Uterus (tissue), 4 donors: ENCODE measurements around the gene CEP131. TPM values are rescaled to one million over a fixed set of nuclear protein-coding genes. Genes with fewer than 3 reads are reported as not detected.
"Not testable (repeated sequence)": the region's sequence is repeated elsewhere in the genome, so short reads cannot be mapped to it uniquely, and the experiment has no call there.

ENCODE experiments used
- DNase-seq, 2 donors: peaks; one replicate each; pipeline ENCODE4 v3.0.0-alpha.2; 2019 to 2020
- H3K27ac ChIP-seq, 2 donors: fragments of 200-600 bp; sonication (generic); 1 replicate in 1 of 2; 2 replicates in 1 of 2; pipeline ENCODE4 v1.5.1; 2016 to 2018
- H3K27me3 ChIP-seq, 2 donors: fragments of 200-600 bp; sonication (generic); one replicate each; pipeline ENCODE4 v1.5.1; 2018 to 2019; ENCODE audit warnings: control low read depth in 1 of 2
- H3K36me3 ChIP-seq, 2 donors: fragments of 200-600 bp; sonication (generic); one replicate each; pipeline ENCODE4 v1.5.1; 2019; ENCODE audit warnings: control low read depth in 1 of 2
- H3K4me1 ChIP-seq, 2 donors: fragments of 200-600 bp; sonication (generic); one replicate each; pipeline ENCODE4 v1.5.1; 2018 to 2019; ENCODE audit warnings: control low read depth in 1 of 2
- H3K4me3 ChIP-seq, 2 donors: fragments of 200-600 bp; sonication (generic); 1 replicate in 1 of 2; 2 replicates in 1 of 2; pipeline ENCODE4 v1.5.1; 2018 to 2019; ENCODE audit warnings: mild to moderate bottlenecking in 1 of 2
- H3K9me3 ChIP-seq, 2 donors: fragments of 200-600 bp; sonication (generic); one replicate each; pipeline ENCODE4 v1.5.1; 2019; ENCODE audit warnings: control low read depth in 1 of 2
- CTCF ChIP-seq, 4 experiments: fragments of 200-600 bp in 2 of 4; fragments of 450-650 bp in 2 of 4; sonication (generic) in 2 of 4; IDR thresholded peaks; one replicate each; pipeline ENCODE4 v1.5.1; 2016 to 2019; ENCODE audit warnings: antibody characterized with exemption in 4 of 4, mild to moderate bottlenecking in 2 of 4, moderate library complexity in 1 of 4
- POLR2A ChIP-seq, 2 donors: fragments of 450-650 bp; IDR thresholded peaks; one replicate each; pipeline ENCODE4 v1.6.1; 2016; ENCODE audit warnings: antibody characterized with exemption in 2 of 2, mild to moderate bottlenecking in 1 of 2, moderate library complexity in 1 of 2
- intact Hi-C: fragments of 100-400 bp; cut with DNase I; formaldehyde crosslinking; loops from one replicate; pipeline ENCODE4 v1.15.1; 2023; ENCODE audit warnings: low total_unique reads
- total RNA-seq, 4 donors: library from RNA; depleted of rRNA in 3 of 4; stranded (reverse); fragments of >200 nt in 3 of 4; gene quantifications; one replicate each; pipeline versions ENCODE4 v1.1.0 to v1.2.4, GENCODE V29; 2014 to 2023
- donor health status: DM: yes; HTN: yes; CAD: no.

The CEP131 gene
- total RNA-seq, 4 donors from 2014 or later: 2.9 to 13.3 (median 10.0) TPM

- H3K9me3 ChIP-seq: no peaks in the 10 kb centered on the region
- no peak overlapping the region for H3K27ac ChIP-seq
- H3K27me3 ChIP-seq: no peaks in the 10 kb centered on the region
- H3K36me3 ChIP-seq: no peaks in the 10 kb centered on the region
- intact Hi-C loops: no loop called here
- DNase-seq: no peak
- TF ChIP-seq POLR2A (IDR thresholded peaks at IDR 0.05) (no peak), CTCF (IDR thresholded peaks at IDR 0.05) (no peak)
- no peaks in the 10 kb centered on the region for H3K4me1 ChIP-seq
- H3K4me3 ChIP-seq: no peak overlapping the region
These were observed 65.6 kb downstream of the CEP131 start for GRCh38 chr17:81156866-81157805.

GRCh38 chr17:81154961-81155360 lies 67.8 kb downstream of the CEP131 start:
- DNase-seq: no peak
- intact Hi-C loops: no loop called here
- no peaks in the 10 kb centered on the region for H3K36me3 ChIP-seq
- no peaks in the 10 kb centered on the region for H3K27me3 ChIP-seq
- H3K9me3 ChIP-seq: no peaks in the 10 kb centered on the region
- no peak overlapping the region for H3K4me3 ChIP-seq
- no peak overlapping the region for H3K27ac ChIP-seq
- TF ChIP-seq CTCF (IDR thresholded peaks at IDR 0.05) (no peak), POLR2A (IDR thresholded peaks at IDR 0.05) (no peak)
- H3K4me1 ChIP-seq: no peaks in the 10 kb centered on the region

GRCh38 chr17:81154016-81154415 lies 68.7 kb downstream of the CEP131 start:
- H3K27ac ChIP-seq, H3K9me3 ChIP-seq, H3K4me1 ChIP-seq, intact Hi-C loops, DNase-seq, H3K27me3 ChIP-seq, H3K36me3 ChIP-seq, H3K4me3 ChIP-seq: not testable (repeated sequence)

DNA sequence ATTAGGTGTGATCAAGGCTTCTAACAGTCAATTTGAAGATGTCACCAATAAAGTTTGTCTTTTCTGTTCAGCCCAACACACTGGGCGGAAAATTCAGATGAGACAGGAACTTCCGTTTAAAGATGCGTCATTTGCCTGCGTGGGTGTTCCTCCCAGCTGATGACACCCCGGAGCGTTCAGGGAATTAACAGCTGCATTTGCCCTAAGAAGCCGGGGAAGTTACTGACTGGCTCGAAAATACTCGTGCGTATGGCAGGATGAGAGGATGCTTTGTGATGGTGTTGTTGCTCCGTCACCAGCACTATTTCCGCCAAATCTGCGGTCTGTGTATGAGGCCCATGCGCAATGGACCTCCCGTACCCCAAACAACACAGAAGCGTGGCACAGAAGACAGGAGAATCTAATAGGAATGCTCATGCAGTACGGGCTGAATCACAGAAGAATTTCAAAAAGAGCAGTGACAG lies 69.4 kb downstream of the CEP131 start:
- no peak for DNase-seq
- Histone ChIP-seq H3K27me3 (no peaks in the 10 kb centered on the region), H3K36me3 (no peaks in the 10 kb centered on the region), H3K27ac (no peak overlapping the region), H3K9me3 (no peaks in the 10 kb centered on the region), H3K4me3 (no peak overlapping the region), H3K4me1 (no peaks in the 10 kb centered on the region)
- intact Hi-C loops: no loop called here
- TF ChIP-seq POLR2A (IDR thresholded peaks at IDR 0.05) (no peak), CTCF (IDR thresholded peaks at IDR 0.05) (no peak)

- Histone ChIP-seq H3K4me1 (no peaks in the 10 kb centered on the region), H3K9me3 (no peaks in the 10 kb centered on the region), H3K27me3 (no peaks in the 10 kb centered on the region), H3K27ac (no peak overlapping the region), H3K36me3 (no peaks in the 10 kb centered on the region), H3K4me3 (no peak overlapping the region)
- no peak for DNase-seq
- no peak for TF ChIP-seq POLR2A (IDR thresholded peaks at IDR 0.05)
- no peak for TF ChIP-seq CTCF (IDR thresholded peaks at IDR 0.05)
- intact Hi-C loops: no loop called here
These were observed 70.4 kb downstream of the CEP131 start for GRCh38 chr17:81152288-81152828.
